ENCODE data around the gene NEK7.

DNA sequence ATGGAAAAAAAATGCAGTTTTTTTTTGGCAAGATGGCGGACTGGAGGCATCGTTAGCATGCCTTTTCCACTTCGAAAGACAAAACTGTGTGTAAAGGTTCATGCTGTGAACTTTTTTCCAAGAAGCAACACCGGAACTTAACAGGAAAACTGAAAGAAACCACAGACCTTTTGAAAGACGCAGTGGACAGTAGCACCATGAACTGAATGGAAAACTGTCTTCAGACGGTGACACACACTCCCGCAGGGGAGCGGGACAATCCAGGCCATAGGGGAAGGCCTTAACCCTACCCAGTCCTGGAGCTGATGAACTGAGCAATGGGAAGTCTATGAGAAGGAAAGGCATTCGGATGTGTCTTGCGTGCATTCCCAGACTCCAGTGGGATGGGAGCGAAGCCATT is 54.9 kb downstream of the NEK7 start:
- TF ChIP-seq, protein P1, sequence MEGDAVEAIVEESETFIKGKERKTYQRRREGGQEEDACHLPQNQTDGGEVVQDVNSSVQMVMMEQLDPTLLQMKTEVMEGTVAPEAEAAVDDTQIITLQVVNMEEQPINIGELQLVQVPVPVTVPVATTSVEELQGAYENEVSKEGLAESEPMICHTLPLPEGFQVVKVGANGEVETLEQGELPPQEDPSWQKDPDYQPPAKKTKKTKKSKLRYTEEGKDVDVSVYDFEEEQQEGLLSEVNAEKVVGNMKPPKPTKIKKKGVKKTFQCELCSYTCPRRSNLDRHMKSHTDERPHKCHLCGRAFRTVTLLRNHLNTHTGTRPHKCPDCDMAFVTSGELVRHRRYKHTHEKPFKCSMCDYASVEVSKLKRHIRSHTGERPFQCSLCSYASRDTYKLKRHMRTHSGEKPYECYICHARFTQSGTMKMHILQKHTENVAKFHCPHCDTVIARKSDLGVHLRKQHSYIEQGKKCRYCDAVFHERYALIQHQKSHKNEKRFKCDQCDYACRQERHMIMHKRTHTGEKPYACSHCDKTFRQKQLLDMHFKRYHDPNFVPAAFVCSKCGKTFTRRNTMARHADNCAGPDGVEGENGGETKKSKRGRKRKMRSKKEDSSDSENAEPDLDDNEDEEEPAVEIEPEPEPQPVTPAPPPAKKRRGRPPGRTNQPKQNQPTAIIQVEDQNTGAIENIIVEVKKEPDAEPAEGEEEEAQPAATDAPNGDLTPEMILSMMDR (IDR thresholded peaks at IDR 0.05 in 4 of 5, conservative IDR thresholded peaks at IDR 0.05 in 1 of 5) = no peak
- TF ChIP-seq POLR2A (IDR thresholded peaks at IDR 0.05) = no peak
